Stomach (tissue), 9 donors: Measurements from ENCODE around the gene CACNA2D3. TPM values are rescaled to one million over a fixed set of nuclear protein-coding genes. Genes with fewer than 3 reads are reported as not detected.

Source experiments
- DNase-seq, 2 donors: peaks; one replicate each; pipeline versions ENCODE4 v3.0.0 to v3.0.0-alpha.2; 2013 to 2019
- H3K27ac ChIP-seq, 5 donors: fragments of 200-600 bp in 4 of 5; sonication (generic) in 4 of 5; one replicate each; pipeline ENCODE4 v1.5.1; 2013 to 2019; ENCODE audit warnings: mild to moderate bottlenecking in 1 of 5, moderate library complexity in 1 of 5
- H3K27me3 ChIP-seq, 3 donors: fragments of 200-600 bp; sonication (generic); one replicate each; pipeline ENCODE4 v1.5.1; 2017 to 2019; ENCODE audit warnings: mixed run types in 1 of 3
- H3K36me3 ChIP-seq, 4 donors: fragments of 200-600 bp; sonication (generic); 1 replicate in 3 of 4; 2 replicates in 1 of 4; pipeline ENCODE4 v1.5.1; 2016 to 2019
- H3K4me1 ChIP-seq, 4 donors: fragments of 200-600 bp; sonication (generic); one replicate each; pipeline ENCODE4 v1.5.1; 2016 to 2019
- H3K4me3 ChIP-seq, 4 donors: fragments of 200-600 bp; sonication (generic) in 3 of 4; one replicate each; pipeline ENCODE4 v1.5.1; 2016 to 2019; ENCODE audit warnings: mild to moderate bottlenecking in 1 of 4
- H3K9me3 ChIP-seq, 4 donors: fragments of 200-600 bp; sonication (generic); one replicate each; pipeline ENCODE4 v1.5.1; 2016 to 2019
- CTCF ChIP-seq, 7 experiments: fragments of 450-650 bp in 4 of 7; fragments of 200-600 bp in 3 of 7; sonication (generic) in 3 of 7; IDR thresholded peaks; one replicate each; pipeline ENCODE4 v1.5.1; 2016 to 2019; ENCODE audit warnings: antibody characterized with exemption in 7 of 7, control low read depth in 2 of 7, mild to moderate bottlenecking in 1 of 7
- EP300 ChIP-seq: sonication (generic); formaldehyde crosslinking; IDR thresholded peaks from one replicate; pipeline ENCODE4 v1.6.1; 2017; ENCODE audit warnings: antibody characterized with exemption
- POLR2A ChIP-seq, 4 donors: fragments of 450-650 bp; IDR thresholded peaks; one replicate each; pipeline ENCODE4 v1.6.1; 2016; ENCODE audit warnings: antibody characterized with exemption in 4 of 4, control low read depth in 2 of 4, mild to moderate bottlenecking in 1 of 4, moderate library complexity in 1 of 4
- POLR2AphosphoS5 ChIP-seq, 3 donors: sonication (generic); formaldehyde crosslinking; IDR thresholded peaks; one replicate each; pipeline ENCODE4 v1.6.1; 2016; ENCODE audit warnings: antibody characterized with exemption in 3 of 3
- WGBS, 5 donors: extraction: QIAGEN DNeasy Blood & Tissue Kit in 3 of 5; methylation state at CpG; one replicate each; pipeline versions ENCODE4 v1.1.5 to v1.1.7; 2013 to 2018; 5-methylcytosine and 5-hydroxymethylcytosine counted together
- intact Hi-C: fragments of 100-400 bp; cut with DNase I; formaldehyde crosslinking; loops from one replicate; pipeline ENCODE4 v1.15.1; 2023; ENCODE audit warnings: low total_unique reads
- polyA plus RNA-seq, 3 donors: library from polyadenylated mRNA; stranded (reverse); fragments of 200-250 nt; gene quantifications; one replicate each; pipeline ENCODE4 v1.2.3, GENCODE V29; 2013
- total RNA-seq, 5 donors: library from RNA; depleted of rRNA; stranded (reverse); fragments of >200 nt; gene quantifications; one replicate each; pipeline versions ENCODE4 v1.1.0 to v1.2.3, GENCODE V29; 2014 to 2016
- donor health status: healthy with polysubstance abuse.
- donor health status: Bipolar disorder and iron deficiency.
- donor health status: healthy.

The CACNA2D3 gene
- total and polyA plus RNA-seq, 8 donors, result 0.56 to 54.0 (median 2.9) TPM; not detected in 1

- DNase-seq, result no peak
- Histone ChIP-seq H3K27ac (no peak overlapping the region), H3K27me3 (no peaks in the 10 kb centered on the region), H3K4me1 (no peaks in the 10 kb centered on the region), H3K4me3 (no peak overlapping the region), H3K36me3 (no peaks in the 10 kb centered on the region), H3K9me3 (peaks cover 0 to 6% (median 0%) of the 10 kb centered on the region in 4 donors)
- intact Hi-C loops, result no loop called here
- TF ChIP-seq EP300 (no peak), POLR2A (IDR thresholded peaks at IDR 0.05) (no peak), POLR2AphosphoS5 (IDR thresholded peaks at IDR 0.05) (no peak), CTCF (IDR thresholded peaks at IDR 0.05) (no peak)
- WGBS, 5 donors, result 61 to 88% (median 82%) methylated on average over 2 of the region's 2 CpGs
Measured at GRCh38 chr3:54909191-54909590, 786.8 kb downstream of the CACNA2D3 start.

GRCh38 chr3:54914180-54914579 lies 791.8 kb downstream of the CACNA2D3 start:
- TF ChIP-seq EP300 (no peak), CTCF (IDR thresholded peaks at IDR 0.05) (no peak), POLR2AphosphoS5 (IDR thresholded peaks at IDR 0.05) (no peak), POLR2A (IDR thresholded peaks at IDR 0.05) (no peak)
- Histone ChIP-seq H3K4me3 (no peak overlapping the region), H3K9me3 (peaks cover 0 to 6% (median 0%) of the 10 kb centered on the region in 4 donors), H3K27me3 (no peaks in the 10 kb centered on the region), H3K36me3 (no peaks in the 10 kb centered on the region), H3K27ac (no peak overlapping the region), H3K4me1 (no peaks in the 10 kb centered on the region)
- intact Hi-C loops, result no loop called here
- DNase-seq, result no peak
- 33 to 51% (median 48%) methylated on average over 2 of the region's 2 CpGs for WGBS, 5 donors

- peaks cover 0 to 6% (median 0%) of the 10 kb centered on the region in 4 donors for H3K9me3 ChIP-seq
- H3K27ac ChIP-seq, result no peak overlapping the region
- intact Hi-C loops, result no loop called here
- H3K4me1 ChIP-seq, result no peaks in the 10 kb centered on the region
- DNase-seq, result no peak
- no peaks in the 10 kb centered on the region for H3K36me3 ChIP-seq
- H3K4me3 ChIP-seq, result no peak overlapping the region
- 42 to 64% (median 51%) methylated on average over 4 of the region's 4 CpGs for WGBS, 5 donors
- TF ChIP-seq POLR2AphosphoS5 (IDR thresholded peaks at IDR 0.05) (no peak), CTCF (IDR thresholded peaks at IDR 0.05) (no peak), POLR2A (IDR thresholded peaks at IDR 0.05) (no peak), EP300 (no peak)
- H3K27me3 ChIP-seq, result no peaks in the 10 kb centered on the region
Measured at GRCh38 chr3:54915181-54915580, 792.8 kb downstream of the CACNA2D3 start.

- Histone ChIP-seq H3K9me3 (peaks cover 0 to 6% (median 0%) of the 10 kb centered on the region in 4 donors), H3K36me3 (no peaks in the 10 kb centered on the region), H3K27ac (no peak overlapping the region), H3K4me3 (no peak overlapping the region), H3K4me1 (no peaks in the 10 kb centered on the region), H3K27me3 (no peaks in the 10 kb centered on the region)
- no peak for DNase-seq
- intact Hi-C loops, result no loop called here
- TF ChIP-seq EP300 (no peak), POLR2AphosphoS5 (IDR thresholded peaks at IDR 0.05) (no peak), POLR2A (IDR thresholded peaks at IDR 0.05) (no peak), CTCF (IDR thresholded peaks at IDR 0.05) (no peak)
- WGBS, 5 donors, result 84 to 89% (median 85%) methylated on average over 8 of the region's 8 CpGs
Measured at GRCh38 chr3:54915976-54916375, 793.6 kb downstream of the CACNA2D3 start.
